SK-N-SH (cell line): Measurements from ENCODE around the gene MACO1.

Experiments used
- CTCF ChIP-seq: fragments of 200-600 bp; sonication (generic); IDR thresholded peaks from 2 replicates; pipeline ENCODE4 v1.6.1; 2017; ENCODE audit warnings: antibody characterized with exemption, mild to moderate bottlenecking, moderate library complexity
- EP300 ChIP-seq, 2 experiments: IDR thresholded peaks; 2 replicates each; pipeline versions ENCODE4 v1.4.0 to v1.6.1; 2012; ENCODE audit warnings: borderline replicate concordance in 1 of 2, low read depth in 1 of 2, low read length in 1 of 2
- EZH2phosphoT487 ChIP-seq: fragments of 200-600 bp; sonication (generic); IDR thresholded peaks from 2 replicates; pipeline ENCODE4 v1.6.1; 2017; ENCODE audit warnings: low read depth, mixed run types, mild to moderate bottlenecking, antibody characterized with exemption, moderate library complexity, borderline replicate concordance
- FOSL2 ChIP-seq: IDR thresholded peaks from 2 replicates; pipeline ENCODE4 v1.4.0; 2012; ENCODE audit warnings: low read depth, mild to moderate bottlenecking, moderate library complexity, borderline replicate concordance
- POLR2AphosphoS5 ChIP-seq: IDR thresholded peaks from 2 replicates; pipeline ENCODE4 v1.6.1; 2012; ENCODE audit warnings: low read depth, low read length
- RCOR1 ChIP-seq: fragments of 150-350 bp; IDR thresholded peaks from 2 replicates; pipeline ENCODE4 v1.6.1; 2017; ENCODE audit warnings: antibody characterized with exemption, low read length
- REST ChIP-seq: IDR thresholded peaks from 2 replicates; pipeline ENCODE4 v1.6.1; 2012; ENCODE audit warnings: mild to moderate bottlenecking, low read depth, low read length, moderate library complexity
- SIN3A ChIP-seq: IDR thresholded peaks from 2 replicates; pipeline ENCODE4 v1.6.1; 2012; ENCODE audit warnings: low read depth, mild to moderate bottlenecking, low read length, moderate library complexity, borderline replicate concordance
- TAF1 ChIP-seq: IDR thresholded peaks from 2 replicates; pipeline ENCODE4 v1.6.1; 2012; ENCODE audit warnings: low read depth, mild to moderate bottlenecking, low read length, moderate library complexity, borderline replicate concordance
- USF2 ChIP-seq: fragments of 150-350 bp; IDR thresholded peaks from 2 replicates; pipeline ENCODE4 v1.6.1; 2017; ENCODE audit warnings: antibody characterized with exemption, low read length, low read depth, borderline replicate concordance

GRCh38 chr1:25447547-25447946 is 16.9 kb downstream of the MACO1 start:
- TF ChIP-seq EZH2phosphoT487 = no peak
- no peak for TF ChIP-seq EP300 (IDR thresholded peaks at IDR 0.05; ENCODE audit: borderline replicate concordance in 1 of 2, low read depth in 1 of 2, low read length in 1 of 2)
- no peak for TF ChIP-seq REST
- TF ChIP-seq POLR2AphosphoS5 = no peak
- TF ChIP-seq USF2 = no peak
- TF ChIP-seq CTCF = no peak
- TF ChIP-seq TAF1 = no peak
- no peak for TF ChIP-seq RCOR1
- no peak for TF ChIP-seq SIN3A
- TF ChIP-seq FOSL2 = no peak
